ENCODE results near the gene PTPDC1. TPM values are rescaled to one million over a fixed set of nuclear protein-coding genes. Genes with fewer than 3 reads are reported as not detected.

Gene PTPDC1
- total RNA-seq, 2 experiments from 2014 or later = 3.6 to 7.0 TPM

DNA sequence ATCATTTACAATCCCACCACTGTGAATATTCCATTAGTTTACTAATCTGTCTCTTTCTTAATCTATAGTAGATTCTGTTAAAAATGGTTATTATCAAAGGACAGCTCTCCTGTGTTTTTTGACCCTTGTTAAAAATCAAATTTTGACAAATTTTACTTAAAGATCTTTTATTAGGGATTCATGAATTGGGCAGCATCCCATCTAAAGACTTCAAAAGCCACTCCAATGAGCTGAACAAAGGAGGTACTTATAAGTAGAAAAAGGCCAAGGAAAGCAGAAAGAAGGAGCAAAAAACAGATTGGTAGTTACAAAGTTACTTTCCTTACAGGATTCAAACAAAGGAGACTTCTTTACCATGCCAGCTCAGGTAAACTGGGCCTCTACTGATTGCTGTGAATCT is 44.5 kb upstream of the PTPDC1 start:
- CTCF ChIA-PET (ENCODE audit: unreplicated experiment) = no interaction called here
- TF ChIP-seq, protein P1, sequence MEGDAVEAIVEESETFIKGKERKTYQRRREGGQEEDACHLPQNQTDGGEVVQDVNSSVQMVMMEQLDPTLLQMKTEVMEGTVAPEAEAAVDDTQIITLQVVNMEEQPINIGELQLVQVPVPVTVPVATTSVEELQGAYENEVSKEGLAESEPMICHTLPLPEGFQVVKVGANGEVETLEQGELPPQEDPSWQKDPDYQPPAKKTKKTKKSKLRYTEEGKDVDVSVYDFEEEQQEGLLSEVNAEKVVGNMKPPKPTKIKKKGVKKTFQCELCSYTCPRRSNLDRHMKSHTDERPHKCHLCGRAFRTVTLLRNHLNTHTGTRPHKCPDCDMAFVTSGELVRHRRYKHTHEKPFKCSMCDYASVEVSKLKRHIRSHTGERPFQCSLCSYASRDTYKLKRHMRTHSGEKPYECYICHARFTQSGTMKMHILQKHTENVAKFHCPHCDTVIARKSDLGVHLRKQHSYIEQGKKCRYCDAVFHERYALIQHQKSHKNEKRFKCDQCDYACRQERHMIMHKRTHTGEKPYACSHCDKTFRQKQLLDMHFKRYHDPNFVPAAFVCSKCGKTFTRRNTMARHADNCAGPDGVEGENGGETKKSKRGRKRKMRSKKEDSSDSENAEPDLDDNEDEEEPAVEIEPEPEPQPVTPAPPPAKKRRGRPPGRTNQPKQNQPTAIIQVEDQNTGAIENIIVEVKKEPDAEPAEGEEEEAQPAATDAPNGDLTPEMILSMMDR (conservative IDR thresholded peaks at IDR 0.05; ENCODE audit: low read length) = no peak
- no peak for TF ChIP-seq EZH2phosphoT487 (IDR thresholded peaks at IDR 0.05; ENCODE audit: borderline replicate concordance, low read depth, low read length)
- Histone ChIP-seq H2AFZ (ENCODE audit: low read length) (no peak overlapping the region), H3K9me3 (ENCODE audit: low read length) (no peaks in the 10 kb centered on the region), H3K27ac (ENCODE audit: low read depth, low read length, poor library complexity, severe bottlenecking) (no peak overlapping the region), H3K9me2 (ENCODE audit: insufficient read depth, low read length) (no peaks in the 10 kb centered on the region), H3K4me2 (ENCODE audit: low read length) (no peak overlapping the region), H4K20me1 (ENCODE audit: insufficient read depth, low read length) (no peaks in the 10 kb centered on the region), H3K4me3 (ENCODE audit: low read depth, low read length, poor library complexity, severe bottlenecking) (no peak overlapping the region), H3K4me1 (ENCODE audit: insufficient read depth, low read length, poor library complexity, severe bottlenecking) (no peaks in the 10 kb centered on the region), H3K79me2 (ENCODE audit: insufficient read depth, low read depth, low read length) (no peaks in the 10 kb centered on the region), H3K36me3 (ENCODE audit: insufficient read depth, low read length) (no peaks in the 10 kb centered on the region)
- no peak for DNase-seq (ENCODE audit: low spot score)
- intact Hi-C loops (cut with micrococcal nuclease; ENCODE audit: unreplicated experiment) = no loop called here
- POLR2A ChIA-PET = no interaction called here
- no TSS peak for BruUV-seq (replicated peaks)

DNA sequence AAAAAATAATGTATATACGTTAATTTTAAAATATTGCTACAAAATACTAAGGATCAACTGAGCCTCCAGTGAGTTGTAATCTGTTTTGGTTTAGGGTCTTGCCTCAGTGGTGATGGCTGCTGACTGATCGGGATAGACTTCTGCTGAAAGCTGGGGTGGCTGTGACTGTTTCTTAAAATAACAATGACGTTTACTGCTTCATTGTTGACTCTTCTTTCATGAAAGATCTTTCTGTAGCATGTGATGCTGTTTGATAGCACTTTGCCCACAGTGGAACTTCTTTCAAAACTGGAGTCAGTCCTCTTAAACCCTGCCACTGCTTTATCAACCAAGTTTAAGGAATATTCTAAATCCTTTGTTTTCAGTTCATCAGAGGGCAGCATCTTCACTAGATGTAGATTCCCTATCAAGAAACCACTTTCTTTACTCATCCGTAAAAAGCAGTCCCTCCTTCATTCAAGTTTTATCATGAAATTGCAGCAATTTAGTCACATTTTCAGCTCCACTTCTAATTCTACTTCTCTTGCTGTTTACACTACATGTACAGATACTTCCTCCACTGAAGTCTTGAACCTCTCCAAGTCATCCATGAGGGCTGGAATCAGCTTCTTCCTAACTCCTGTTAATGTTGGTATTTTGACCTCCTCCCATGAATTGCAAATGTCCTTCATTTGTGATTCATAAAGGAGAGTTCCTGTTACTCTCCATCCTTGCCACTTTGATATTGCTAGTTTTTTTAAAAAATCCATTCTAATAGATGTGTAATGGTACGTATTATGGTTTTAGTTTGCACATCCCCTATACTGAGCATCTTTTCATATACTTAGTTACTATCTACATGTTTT is 41.5 kb upstream of the PTPDC1 start:
- Histone ChIP-seq H3K4me1 (ENCODE audit: insufficient read depth, low read length, poor library complexity, severe bottlenecking) (no peaks in the 10 kb centered on the region), H3K36me3 (ENCODE audit: insufficient read depth, low read length) (no peaks in the 10 kb centered on the region), H3K79me2 (ENCODE audit: insufficient read depth, low read depth, low read length) (no peaks in the 10 kb centered on the region), H3K4me3 (ENCODE audit: low read depth, low read length, poor library complexity, severe bottlenecking) (no peak overlapping the region), H3K4me2 (ENCODE audit: low read length) (no peak overlapping the region), H3K9me2 (ENCODE audit: insufficient read depth, low read length) (no peaks in the 10 kb centered on the region), H2AFZ (ENCODE audit: low read length) (no peak overlapping the region), H4K20me1 (ENCODE audit: insufficient read depth, low read length) (no peaks in the 10 kb centered on the region), H3K27ac (ENCODE audit: low read depth, low read length, poor library complexity, severe bottlenecking) (no peak overlapping the region), H3K9me3 (ENCODE audit: low read length) (no peaks in the 10 kb centered on the region)
- no peak for TF ChIP-seq EZH2phosphoT487 (IDR thresholded peaks at IDR 0.05; ENCODE audit: borderline replicate concordance, low read depth, low read length)
- TF ChIP-seq, protein P1 (conservative IDR thresholded peaks at IDR 0.05; ENCODE audit: low read length) = no peak
- intact Hi-C loops (cut with micrococcal nuclease; ENCODE audit: unreplicated experiment) = no loop called here
- CTCF ChIA-PET (ENCODE audit: unreplicated experiment) = no interaction called here
- DNase-seq (ENCODE audit: low spot score) = no peak
- BruUV-seq (replicated peaks) = no TSS peak
- POLR2A ChIA-PET = no interaction called here

DNA sequence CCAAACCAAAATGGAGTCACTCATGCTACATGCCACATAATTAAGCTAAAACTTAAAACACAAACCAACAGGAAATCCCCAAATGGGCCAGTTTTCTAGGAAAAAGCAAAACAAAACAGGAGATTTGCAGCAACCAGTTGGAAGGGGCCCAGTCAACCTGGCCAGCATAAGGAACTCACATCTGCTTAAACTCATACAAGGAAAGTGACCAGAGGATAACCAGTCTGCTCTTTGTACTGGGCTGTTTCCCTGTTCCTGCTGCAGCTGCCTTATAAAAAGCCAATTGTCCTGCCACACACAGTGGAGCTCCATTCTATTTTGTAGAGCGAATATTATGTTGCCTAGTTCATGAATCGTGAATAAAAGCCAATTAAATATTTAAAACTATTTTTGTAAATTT is 29.5 kb upstream of the PTPDC1 start:
- Histone ChIP-seq H4K20me1 (ENCODE audit: insufficient read depth, low read length) (no peaks in the 10 kb centered on the region), H3K4me1 (ENCODE audit: insufficient read depth, low read length, poor library complexity, severe bottlenecking) (no peaks in the 10 kb centered on the region), H2AFZ (ENCODE audit: low read length) (no peak overlapping the region), H3K9me3 (ENCODE audit: low read length) (no peaks in the 10 kb centered on the region), H3K79me2 (ENCODE audit: insufficient read depth, low read depth, low read length) (no peaks in the 10 kb centered on the region), H3K36me3 (ENCODE audit: insufficient read depth, low read length) (no peaks in the 10 kb centered on the region), H3K4me3 (ENCODE audit: low read depth, low read length, poor library complexity, severe bottlenecking) (no peak overlapping the region), H3K4me2 (ENCODE audit: low read length) (no peak overlapping the region), H3K9me2 (ENCODE audit: insufficient read depth, low read length) (no peaks in the 10 kb centered on the region), H3K27ac (ENCODE audit: low read depth, low read length, poor library complexity, severe bottlenecking) (no peak overlapping the region)
- BruUV-seq (replicated peaks) = no TSS peak
- ChIA-PET POLR2A (no interaction called here), CTCF (ENCODE audit: unreplicated experiment) (no interaction called here)
- no peak for TF ChIP-seq EZH2phosphoT487 (IDR thresholded peaks at IDR 0.05; ENCODE audit: borderline replicate concordance, low read depth, low read length)
- TF ChIP-seq, protein P1 (conservative IDR thresholded peaks at IDR 0.05; ENCODE audit: low read length) = no peak
- intact Hi-C loops (cut with micrococcal nuclease; ENCODE audit: unreplicated experiment) = no loop called here
- no peak for DNase-seq (ENCODE audit: low spot score)

Data from OCI-LY7 (cell line).